ENCODE results near the gene MCM9. TPM values are rescaled to one million over a fixed set of nuclear protein-coding genes. Genes with fewer than 3 reads are reported as not detected.

MCM9 gene
- total and polyA plus RNA-seq, 2 of the 13 experiments (the other 11 are each of a cell fraction or from before 2014, with no cell fraction given), result 3.8 to 17.2 TPM

DNA sequence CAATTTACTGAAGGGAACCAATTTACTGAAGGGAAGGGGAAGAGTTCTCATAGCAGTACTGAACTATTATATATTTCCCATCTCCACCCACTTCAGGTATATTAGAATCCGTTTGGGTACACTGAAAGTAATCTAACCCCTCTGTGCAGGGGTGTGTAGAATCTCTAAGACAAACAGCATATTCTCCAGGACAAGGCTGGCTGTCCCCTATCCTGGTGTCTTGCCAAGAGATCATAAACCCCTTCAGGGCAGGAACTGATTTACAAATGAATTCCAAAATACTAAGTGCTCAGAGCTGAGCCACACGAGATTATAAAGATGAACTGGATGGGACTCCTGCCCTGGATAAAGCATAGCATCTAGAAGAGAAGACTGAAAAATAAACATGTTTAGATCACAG, 31.8 kb downstream of the MCM9 start:
- Histone ChIP-seq H3K4me2 (ENCODE audit: low read depth, low read length) (no peak overlapping the region), H3K36me3 (replicated peaks in 1 of 2; ENCODE audit: control insufficient read depth in 1 of 2, insufficient read depth in 2 of 2, low read length in 2 of 2) (peaks cover 15 to 83% of the 10 kb centered on the region in 2 experiments), H3K4me3 (replicated peaks in 1 of 3; ENCODE audit: insufficient read depth in 1 of 3, low read depth in 2 of 3, low read length in 3 of 3) (no peak overlapping the region), H2AFZ (ENCODE audit: low read length) (no peak overlapping the region), H3K9ac (ENCODE audit: insufficient read depth, low read depth, low read length) (no peak overlapping the region), H3K79me2 (ENCODE audit: insufficient read depth, low read length) (peaks cover 44% of the 10 kb centered on the region), H3K27me3 (ENCODE audit: control insufficient read depth in 1 of 2, insufficient read depth in 2 of 2, low read length in 2 of 2) (no peaks in the 10 kb centered on the region), H3K27ac (ENCODE audit: extremely low read length, insufficient read depth, low read length) (no peak overlapping the region), H3K4me1 (ENCODE audit: insufficient read depth, low read length) (peaks cover 29% of the 10 kb centered on the region), H3K9me3 (ENCODE audit: low read length) (no peaks in the 10 kb centered on the region), H4K20me1 (ENCODE audit: insufficient read depth, low read length) (peaks cover 3% of the 10 kb centered on the region; the same call in 1 of the 2 replicates)
- ChIA-PET POLR2A (no interaction called here), CTCF (ENCODE audit: low intra/inter-chr PET ratio, low total read pairs) (no interaction called here)
- TF ChIP-seq, protein P1, sequence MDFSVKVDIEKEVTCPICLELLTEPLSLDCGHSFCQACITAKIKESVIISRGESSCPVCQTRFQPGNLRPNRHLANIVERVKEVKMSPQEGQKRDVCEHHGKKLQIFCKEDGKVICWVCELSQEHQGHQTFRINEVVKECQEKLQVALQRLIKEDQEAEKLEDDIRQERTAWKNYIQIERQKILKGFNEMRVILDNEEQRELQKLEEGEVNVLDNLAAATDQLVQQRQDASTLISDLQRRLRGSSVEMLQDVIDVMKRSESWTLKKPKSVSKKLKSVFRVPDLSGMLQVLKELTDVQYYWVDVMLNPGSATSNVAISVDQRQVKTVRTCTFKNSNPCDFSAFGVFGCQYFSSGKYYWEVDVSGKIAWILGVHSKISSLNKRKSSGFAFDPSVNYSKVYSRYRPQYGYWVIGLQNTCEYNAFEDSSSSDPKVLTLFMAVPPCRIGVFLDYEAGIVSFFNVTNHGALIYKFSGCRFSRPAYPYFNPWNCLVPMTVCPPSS (IDR thresholded peaks at IDR 0.05), result no peak
- TF ChIP-seq, protein P2, sequence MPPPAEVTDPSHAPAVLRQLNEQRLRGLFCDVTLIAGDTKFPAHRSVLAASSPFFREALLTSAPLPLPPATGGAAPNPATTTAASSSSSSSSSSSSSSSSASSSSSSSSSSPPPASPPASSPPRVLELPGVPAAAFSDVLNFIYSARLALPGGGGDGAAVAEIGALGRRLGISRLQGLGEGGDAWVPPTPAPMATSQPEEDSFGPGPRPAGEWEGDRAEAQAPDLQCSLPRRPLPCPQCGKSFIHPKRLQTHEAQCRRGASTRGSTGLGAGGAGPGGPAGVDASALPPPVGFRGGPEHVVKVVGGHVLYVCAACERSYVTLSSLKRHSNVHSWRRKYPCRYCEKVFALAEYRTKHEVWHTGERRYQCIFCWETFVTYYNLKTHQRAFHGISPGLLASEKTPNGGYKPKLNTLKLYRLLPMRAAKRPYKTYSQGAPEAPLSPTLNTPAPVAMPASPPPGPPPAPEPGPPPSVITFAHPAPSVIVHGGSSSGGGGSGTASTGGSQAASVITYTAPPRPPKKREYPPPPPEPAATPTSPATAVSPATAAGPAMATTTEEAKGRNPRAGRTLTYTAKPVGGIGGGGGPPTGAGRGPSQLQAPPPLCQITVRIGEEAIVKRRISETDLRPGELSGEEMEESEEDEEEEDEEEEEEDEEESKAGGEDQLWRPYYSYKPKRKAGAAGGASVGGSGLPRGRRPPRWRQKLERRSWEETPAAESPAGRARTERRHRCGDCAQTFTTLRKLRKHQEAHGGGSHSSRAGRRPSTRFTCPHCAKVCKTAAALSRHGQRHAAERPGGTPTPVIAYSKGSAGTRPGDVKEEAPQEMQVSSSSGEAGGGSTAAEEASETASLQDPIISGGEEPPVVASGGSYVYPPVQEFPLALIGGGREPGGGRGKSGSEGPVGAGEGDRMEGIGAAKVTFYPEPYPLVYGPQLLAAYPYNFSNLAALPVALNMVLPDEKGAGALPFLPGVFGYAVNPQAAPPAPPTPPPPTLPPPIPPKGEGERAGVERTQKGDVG (CRISPR knock-in tag; IDR thresholded peaks at IDR 0.05; ENCODE audit: borderline replicate concordance), result no peak
- no peak for TF ChIP-seq EHMT2 (IDR thresholded peaks at IDR 0.05; ENCODE audit: borderline replicate concordance, low read depth, low read length)
- TF ChIP-seq, protein P3, sequence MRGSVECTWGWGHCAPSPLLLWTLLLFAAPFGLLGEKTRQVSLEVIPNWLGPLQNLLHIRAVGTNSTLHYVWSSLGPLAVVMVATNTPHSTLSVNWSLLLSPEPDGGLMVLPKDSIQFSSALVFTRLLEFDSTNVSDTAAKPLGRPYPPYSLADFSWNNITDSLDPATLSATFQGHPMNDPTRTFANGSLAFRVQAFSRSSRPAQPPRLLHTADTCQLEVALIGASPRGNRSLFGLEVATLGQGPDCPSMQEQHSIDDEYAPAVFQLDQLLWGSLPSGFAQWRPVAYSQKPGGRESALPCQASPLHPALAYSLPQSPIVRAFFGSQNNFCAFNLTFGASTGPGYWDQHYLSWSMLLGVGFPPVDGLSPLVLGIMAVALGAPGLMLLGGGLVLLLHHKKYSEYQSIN (CRISPR knock-in tag; IDR thresholded peaks at IDR 0.05; ENCODE audit: borderline replicate concordance), result no peak
- no peak for TF ChIP-seq PCBP2 (optimal IDR thresholded peaks at IDR 0.05; ENCODE audit: low read depth, low read length, poor library complexity, severe bottlenecking)
- no peak for TF ChIP-seq ZSCAN21 (CRISPR knock-in tag; IDR thresholded peaks at IDR 0.05; ENCODE audit: borderline replicate concordance)
- no peak for TF ChIP-seq JUND (CRISPR knock-in tag; IDR thresholded peaks at IDR 0.05)
- TF ChIP-seq SMYD3 (CRISPR knock-in tag; IDR thresholded peaks at IDR 0.05), result no peak
- no peak for TF ChIP-seq ZMYM4 (CRISPR knock-in tag; IDR thresholded peaks at IDR 0.05)
- TF ChIP-seq POGZ (CRISPR knock-in tag; IDR thresholded peaks at IDR 0.05), result no peak
- TF ChIP-seq HCFC1 (IDR thresholded peaks at IDR 0.05; ENCODE audit: low read depth, low read length), result no peak
- TF ChIP-seq ZNF431 (CRISPR knock-in tag; IDR thresholded peaks at IDR 0.05; ENCODE audit: borderline replicate concordance, low read depth), result no peak
- TF ChIP-seq ZNF569 (CRISPR knock-in tag; IDR thresholded peaks at IDR 0.05; ENCODE audit: borderline replicate concordance), result no peak
- no peak for TF ChIP-seq SIN3B (IDR thresholded peaks at IDR 0.05; ENCODE audit: low read length)
- intact Hi-C loops (cut with micrococcal nuclease; ENCODE audit: unreplicated experiment), result no loop called here
- DNase-seq (ENCODE audit: low spot score) (no peak), ATAC-seq (no peak), FAIRE-seq (no peak)
- in situ Hi-C loops (cut with HindIII; ENCODE audit: extremely low pct_ligation_motif_present, low pct_unique_long_range_greater_than_20kb), result no loop called here
- WGBS (ENCODE audit: low lambda C conversion rate), result 88% methylated on average over 2 of the region's 2 CpGs
- no TSS peak for BruUV-seq (replicated peaks)
